Measurements from ENCODE around the gene AMIGO2. TPM values are rescaled to one million over a fixed set of nuclear protein-coding genes. Genes with fewer than 3 reads are reported as not detected.

AMIGO2 gene
- total and polyA plus RNA-seq, 2 experiments from 2014 or later: 1.8 to 3.8 TPM

DNA sequence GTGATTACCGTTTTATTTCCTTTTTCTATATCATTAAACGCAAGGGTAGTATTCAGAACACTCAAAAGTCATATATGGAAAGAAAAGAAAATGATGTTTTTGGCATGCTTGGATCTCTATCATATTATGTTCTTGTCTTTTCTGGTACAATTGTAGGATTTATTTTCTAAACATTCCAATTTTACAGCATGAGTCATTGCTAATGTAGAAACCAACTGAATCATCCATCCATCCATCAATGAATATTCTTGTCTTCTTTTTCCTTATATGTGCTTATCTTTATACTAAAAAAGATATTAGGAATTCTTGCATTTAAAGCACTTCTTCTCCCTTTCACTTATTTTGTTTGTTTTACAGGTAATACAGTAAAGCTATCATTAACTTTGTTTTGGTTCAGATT lies 20.4 kb upstream of the AMIGO2 start:
- H3K4me3 Mint-ChIP-seq: no peak overlapping the region
- H3K27ac ChIP-seq (ENCODE audit: low read depth): no peak overlapping the region

More for the DNA sequence above, 20.4 kb upstream of the AMIGO2 start:
- peaks cover 11% of the 10 kb centered on the region for H3K4me1 Mint-ChIP-seq
- Histone ChIP-seq H3K4me1 (ENCODE audit: insufficient read depth) (no peaks in the 10 kb centered on the region), H3K36me3 (ENCODE audit: insufficient read depth) (no peaks in the 10 kb centered on the region), H3K9me2 (ENCODE audit: insufficient read depth) (no peaks in the 10 kb centered on the region; the same call in 1 of the 2 replicates), H3K4me2 (no peak overlapping the region), H3F3A (replicated peaks; ENCODE audit: low read depth) (no peaks in the 10 kb centered on the region), H3K4me3 (no peak overlapping the region), H3K79me2 (replicated peaks; ENCODE audit: insufficient read depth) (no peaks in the 10 kb centered on the region), H4K20me1 (replicated peaks; ENCODE audit: insufficient read depth) (no peaks in the 10 kb centered on the region), H3K27me3 (ENCODE audit: insufficient read depth) (no peaks in the 10 kb centered on the region), H2AFZ (no peak overlapping the region)
- DNase-seq (ENCODE audit: low spot score) (no peak), ATAC-seq (no peak)
- no peaks in the 10 kb centered on the region for H3K27me3 Mint-ChIP-seq (ENCODE audit: insufficient read depth, low read depth, poor library complexity)
- TF ChIP-seq ZNF114 (CRISPR knock-in tag; IDR thresholded peaks at IDR 0.05): no peak
- TF ChIP-seq, protein P1, sequence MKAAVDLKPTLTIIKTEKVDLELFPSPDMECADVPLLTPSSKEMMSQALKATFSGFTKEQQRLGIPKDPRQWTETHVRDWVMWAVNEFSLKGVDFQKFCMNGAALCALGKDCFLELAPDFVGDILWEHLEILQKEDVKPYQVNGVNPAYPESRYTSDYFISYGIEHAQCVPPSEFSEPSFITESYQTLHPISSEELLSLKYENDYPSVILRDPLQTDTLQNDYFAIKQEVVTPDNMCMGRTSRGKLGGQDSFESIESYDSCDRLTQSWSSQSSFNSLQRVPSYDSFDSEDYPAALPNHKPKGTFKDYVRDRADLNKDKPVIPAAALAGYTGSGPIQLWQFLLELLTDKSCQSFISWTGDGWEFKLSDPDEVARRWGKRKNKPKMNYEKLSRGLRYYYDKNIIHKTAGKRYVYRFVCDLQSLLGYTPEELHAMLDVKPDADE (IDR thresholded peaks at IDR 0.05): no peak
- no peak for TF ChIP-seq POLR2AphosphoS5 (IDR thresholded peaks at IDR 0.05; ENCODE audit: low read depth)
- no peak for TF ChIP-seq NANOG (IDR thresholded peaks at IDR 0.05; ENCODE audit: borderline replicate concordance)
- TF ChIP-seq ZNF331 (CRISPR knock-in tag; IDR thresholded peaks at IDR 0.05; ENCODE audit: low read depth): no peak
- TF ChIP-seq CREB1 (CRISPR knock-in tag; IDR thresholded peaks at IDR 0.05; ENCODE audit: low read depth): no peak
- TF ChIP-seq, protein P2, sequence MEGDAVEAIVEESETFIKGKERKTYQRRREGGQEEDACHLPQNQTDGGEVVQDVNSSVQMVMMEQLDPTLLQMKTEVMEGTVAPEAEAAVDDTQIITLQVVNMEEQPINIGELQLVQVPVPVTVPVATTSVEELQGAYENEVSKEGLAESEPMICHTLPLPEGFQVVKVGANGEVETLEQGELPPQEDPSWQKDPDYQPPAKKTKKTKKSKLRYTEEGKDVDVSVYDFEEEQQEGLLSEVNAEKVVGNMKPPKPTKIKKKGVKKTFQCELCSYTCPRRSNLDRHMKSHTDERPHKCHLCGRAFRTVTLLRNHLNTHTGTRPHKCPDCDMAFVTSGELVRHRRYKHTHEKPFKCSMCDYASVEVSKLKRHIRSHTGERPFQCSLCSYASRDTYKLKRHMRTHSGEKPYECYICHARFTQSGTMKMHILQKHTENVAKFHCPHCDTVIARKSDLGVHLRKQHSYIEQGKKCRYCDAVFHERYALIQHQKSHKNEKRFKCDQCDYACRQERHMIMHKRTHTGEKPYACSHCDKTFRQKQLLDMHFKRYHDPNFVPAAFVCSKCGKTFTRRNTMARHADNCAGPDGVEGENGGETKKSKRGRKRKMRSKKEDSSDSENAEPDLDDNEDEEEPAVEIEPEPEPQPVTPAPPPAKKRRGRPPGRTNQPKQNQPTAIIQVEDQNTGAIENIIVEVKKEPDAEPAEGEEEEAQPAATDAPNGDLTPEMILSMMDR (conservative IDR thresholded peaks at IDR 0.05; ENCODE audit: low read depth in 2 of 2): no peak
- TF ChIP-seq, protein P3, sequence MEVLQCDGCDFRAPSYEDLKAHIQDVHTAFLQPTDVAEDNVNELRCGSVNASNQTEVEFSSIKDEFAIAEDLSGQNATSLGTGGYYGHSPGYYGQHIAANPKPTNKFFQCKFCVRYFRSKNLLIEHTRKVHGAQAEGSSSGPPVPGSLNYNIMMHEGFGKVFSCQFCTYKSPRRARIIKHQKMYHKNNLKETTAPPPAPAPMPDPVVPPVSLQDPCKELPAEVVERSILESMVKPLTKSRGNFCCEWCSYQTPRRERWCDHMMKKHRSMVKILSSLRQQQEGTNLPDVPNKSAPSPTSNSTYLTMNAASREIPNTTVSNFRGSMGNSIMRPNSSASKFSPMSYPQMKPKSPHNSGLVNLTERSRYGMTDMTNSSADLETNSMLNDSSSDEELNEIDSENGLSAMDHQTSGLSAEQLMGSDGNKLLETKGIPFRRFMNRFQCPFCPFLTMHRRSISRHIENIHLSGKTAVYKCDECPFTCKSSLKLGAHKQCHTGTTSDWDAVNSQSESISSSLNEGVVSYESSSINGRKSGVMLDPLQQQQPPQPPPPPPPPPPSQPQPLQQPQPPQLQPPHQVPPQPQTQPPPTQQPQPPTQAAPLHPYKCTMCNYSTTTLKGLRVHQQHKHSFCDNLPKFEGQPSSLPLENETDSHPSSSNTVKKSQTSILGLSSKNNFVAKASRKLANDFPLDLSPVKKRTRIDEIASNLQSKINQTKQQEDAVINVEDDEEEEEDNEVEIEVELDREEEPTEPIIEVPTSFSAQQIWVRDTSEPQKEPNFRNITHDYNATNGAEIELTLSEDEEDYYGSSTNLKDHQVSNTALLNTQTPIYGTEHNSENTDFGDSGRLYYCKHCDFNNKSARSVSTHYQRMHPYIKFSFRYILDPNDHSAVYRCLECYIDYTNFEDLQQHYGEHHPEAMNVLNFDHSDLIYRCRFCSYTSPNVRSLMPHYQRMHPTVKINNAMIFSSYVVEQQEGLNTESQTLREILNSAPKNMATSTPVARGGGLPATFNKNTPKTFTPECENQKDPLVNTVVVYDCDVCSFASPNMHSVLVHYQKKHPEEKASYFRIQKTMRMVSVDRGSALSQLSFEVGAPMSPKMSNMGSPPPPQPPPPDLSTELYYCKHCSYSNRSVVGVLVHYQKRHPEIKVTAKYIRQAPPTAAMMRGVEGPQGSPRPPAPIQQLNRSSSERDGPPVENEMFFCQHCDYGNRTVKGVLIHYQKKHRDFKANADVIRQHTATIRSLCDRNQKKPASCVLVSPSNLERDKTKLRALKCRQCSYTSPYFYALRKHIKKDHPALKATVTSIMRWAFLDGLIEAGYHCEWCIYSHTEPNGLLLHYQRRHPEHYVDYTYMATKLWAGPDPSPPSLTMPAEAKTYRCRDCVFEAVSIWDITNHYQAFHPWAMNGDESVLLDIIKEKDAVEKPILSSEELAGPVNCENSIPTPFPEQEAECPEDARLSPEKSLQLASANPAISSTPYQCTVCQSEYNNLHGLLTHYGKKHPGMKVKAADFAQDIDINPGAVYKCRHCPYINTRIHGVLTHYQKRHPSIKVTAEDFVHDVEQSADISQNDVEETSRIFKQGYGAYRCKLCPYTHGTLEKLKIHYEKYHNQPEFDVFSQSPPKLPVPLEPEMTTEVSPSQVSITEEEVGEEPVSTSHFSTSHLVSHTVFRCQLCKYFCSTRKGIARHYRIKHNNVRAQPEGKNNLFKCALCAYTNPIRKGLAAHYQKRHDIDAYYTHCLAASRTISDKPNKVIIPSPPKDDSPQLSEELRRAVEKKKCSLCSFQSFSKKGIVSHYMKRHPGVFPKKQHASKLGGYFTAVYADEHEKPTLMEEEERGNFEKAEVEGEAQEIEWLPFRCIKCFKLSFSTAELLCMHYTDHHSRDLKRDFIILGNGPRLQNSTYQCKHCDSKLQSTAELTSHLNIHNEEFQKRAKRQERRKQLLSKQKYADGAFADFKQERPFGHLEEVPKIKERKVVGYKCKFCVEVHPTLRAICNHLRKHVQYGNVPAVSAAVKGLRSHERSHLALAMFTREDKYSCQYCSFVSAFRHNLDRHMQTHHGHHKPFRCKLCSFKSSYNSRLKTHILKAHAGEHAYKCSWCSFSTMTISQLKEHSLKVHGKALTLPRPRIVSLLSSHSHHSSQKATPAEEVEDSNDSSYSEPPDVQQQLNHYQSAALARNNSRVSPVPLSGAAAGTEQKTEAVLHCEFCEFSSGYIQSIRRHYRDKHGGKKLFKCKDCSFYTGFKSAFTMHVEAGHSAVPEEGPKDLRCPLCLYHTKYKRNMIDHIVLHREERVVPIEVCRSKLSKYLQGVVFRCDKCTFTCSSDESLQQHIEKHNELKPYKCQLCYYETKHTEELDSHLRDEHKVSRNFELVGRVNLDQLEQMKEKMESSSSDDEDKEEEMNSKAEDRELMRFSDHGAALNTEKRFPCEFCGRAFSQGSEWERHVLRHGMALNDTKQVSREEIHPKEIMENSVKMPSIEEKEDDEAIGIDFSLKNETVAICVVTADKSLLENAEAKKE (CRISPR knock-in tag; IDR thresholded peaks at IDR 0.05): no peak
- no peak for TF ChIP-seq EZH2phosphoT487 (IDR thresholded peaks at IDR 0.05; ENCODE audit: unreplicated experiment)
- TF ChIP-seq JUNB (IDR thresholded peaks at IDR 0.05; ENCODE audit: unreplicated experiment): no peak
- TF ChIP-seq, protein P4, sequence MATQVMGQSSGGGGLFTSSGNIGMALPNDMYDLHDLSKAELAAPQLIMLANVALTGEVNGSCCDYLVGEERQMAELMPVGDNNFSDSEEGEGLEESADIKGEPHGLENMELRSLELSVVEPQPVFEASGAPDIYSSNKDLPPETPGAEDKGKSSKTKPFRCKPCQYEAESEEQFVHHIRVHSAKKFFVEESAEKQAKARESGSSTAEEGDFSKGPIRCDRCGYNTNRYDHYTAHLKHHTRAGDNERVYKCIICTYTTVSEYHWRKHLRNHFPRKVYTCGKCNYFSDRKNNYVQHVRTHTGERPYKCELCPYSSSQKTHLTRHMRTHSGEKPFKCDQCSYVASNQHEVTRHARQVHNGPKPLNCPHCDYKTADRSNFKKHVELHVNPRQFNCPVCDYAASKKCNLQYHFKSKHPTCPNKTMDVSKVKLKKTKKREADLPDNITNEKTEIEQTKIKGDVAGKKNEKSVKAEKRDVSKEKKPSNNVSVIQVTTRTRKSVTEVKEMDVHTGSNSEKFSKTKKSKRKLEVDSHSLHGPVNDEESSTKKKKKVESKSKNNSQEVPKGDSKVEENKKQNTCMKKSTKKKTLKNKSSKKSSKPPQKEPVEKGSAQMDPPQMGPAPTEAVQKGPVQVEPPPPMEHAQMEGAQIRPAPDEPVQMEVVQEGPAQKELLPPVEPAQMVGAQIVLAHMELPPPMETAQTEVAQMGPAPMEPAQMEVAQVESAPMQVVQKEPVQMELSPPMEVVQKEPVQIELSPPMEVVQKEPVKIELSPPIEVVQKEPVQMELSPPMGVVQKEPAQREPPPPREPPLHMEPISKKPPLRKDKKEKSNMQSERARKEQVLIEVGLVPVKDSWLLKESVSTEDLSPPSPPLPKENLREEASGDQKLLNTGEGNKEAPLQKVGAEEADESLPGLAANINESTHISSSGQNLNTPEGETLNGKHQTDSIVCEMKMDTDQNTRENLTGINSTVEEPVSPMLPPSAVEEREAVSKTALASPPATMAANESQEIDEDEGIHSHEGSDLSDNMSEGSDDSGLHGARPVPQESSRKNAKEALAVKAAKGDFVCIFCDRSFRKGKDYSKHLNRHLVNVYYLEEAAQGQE (IDR thresholded peaks at IDR 0.05; ENCODE audit: unreplicated experiment): no peak
- no peak for TF ChIP-seq EZH2 (IDR thresholded peaks at IDR 0.05; ENCODE audit: low read depth, unreplicated experiment)
- no peak for TF ChIP-seq STAT1 (IDR thresholded peaks at IDR 0.05; ENCODE audit: unreplicated experiment)
- no peak overlapping the region for H3K27ac Mint-ChIP-seq
- no peaks in the 10 kb centered on the region for H3K36me3 Mint-ChIP-seq (ENCODE audit: low read depth)
- H3K9me3 Mint-ChIP-seq: no peaks in the 10 kb centered on the region
